Panc1 (cell line): ENCODE results near the gene UBE2J1.

Experiments used
- POLR2AphosphoS5 ChIP-seq: IDR thresholded peaks from 2 replicates; pipeline ENCODE4 v1.6.1; 2012; ENCODE audit warnings: mild to moderate bottlenecking, low read depth, low read length, moderate library complexity
- SIN3A ChIP-seq: IDR thresholded peaks from 2 replicates; pipeline ENCODE4 v1.6.1; 2012; ENCODE audit warnings: low read depth, mild to moderate bottlenecking, low read length, moderate library complexity, borderline replicate concordance; ENCODE audit not compliant: insufficient read depth
- TCF7L2 ChIP-seq: IDR thresholded peaks from 2 replicates; pipeline ENCODE4 v1.6.1; 2011; ENCODE audit warnings: mild to moderate bottlenecking, low read depth, low read length, inconsistent platforms
- TF ChIP-seq, protein P1 (sequence below): fragments of 450-650 bp; IDR thresholded peaks from 2 replicates; pipeline ENCODE4 v1.5.1; 2017; ENCODE audit warnings: mild to moderate bottlenecking
- TF ChIP-seq, protein P2 (sequence below), 2 experiments: IDR thresholded peaks; 2 replicates each; pipeline ENCODE4 v1.6.1; 2011 to 2012; ENCODE audit warnings: low read depth in 2 of 2, control low read depth in 1 of 2, low read length in 1 of 2, mild to moderate bottlenecking in 1 of 2, moderate library complexity in 1 of 2; ENCODE audit not compliant: insufficient read depth in 1 of 2

DNA sequence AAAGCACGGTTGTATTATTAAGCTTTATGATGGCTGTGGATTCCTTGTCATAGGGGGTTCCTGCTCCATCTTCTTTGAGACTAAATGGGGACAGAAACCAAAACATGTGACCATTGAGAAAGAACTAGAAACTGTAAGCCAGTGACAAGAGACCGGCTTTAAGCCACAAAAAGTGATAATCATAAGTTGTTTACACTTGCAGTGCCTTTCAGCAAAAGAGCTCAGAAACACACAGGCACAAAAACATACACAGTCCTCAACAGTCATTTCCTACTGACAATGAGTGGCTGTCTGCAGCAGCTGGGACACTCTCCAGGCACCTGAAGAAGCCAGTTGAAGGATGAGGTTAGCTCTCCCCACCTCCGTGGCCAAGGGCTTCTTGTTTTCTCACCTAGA lies 20.0 kb upstream of the UBE2J1 start:
- TF ChIP-seq, protein P1, sequence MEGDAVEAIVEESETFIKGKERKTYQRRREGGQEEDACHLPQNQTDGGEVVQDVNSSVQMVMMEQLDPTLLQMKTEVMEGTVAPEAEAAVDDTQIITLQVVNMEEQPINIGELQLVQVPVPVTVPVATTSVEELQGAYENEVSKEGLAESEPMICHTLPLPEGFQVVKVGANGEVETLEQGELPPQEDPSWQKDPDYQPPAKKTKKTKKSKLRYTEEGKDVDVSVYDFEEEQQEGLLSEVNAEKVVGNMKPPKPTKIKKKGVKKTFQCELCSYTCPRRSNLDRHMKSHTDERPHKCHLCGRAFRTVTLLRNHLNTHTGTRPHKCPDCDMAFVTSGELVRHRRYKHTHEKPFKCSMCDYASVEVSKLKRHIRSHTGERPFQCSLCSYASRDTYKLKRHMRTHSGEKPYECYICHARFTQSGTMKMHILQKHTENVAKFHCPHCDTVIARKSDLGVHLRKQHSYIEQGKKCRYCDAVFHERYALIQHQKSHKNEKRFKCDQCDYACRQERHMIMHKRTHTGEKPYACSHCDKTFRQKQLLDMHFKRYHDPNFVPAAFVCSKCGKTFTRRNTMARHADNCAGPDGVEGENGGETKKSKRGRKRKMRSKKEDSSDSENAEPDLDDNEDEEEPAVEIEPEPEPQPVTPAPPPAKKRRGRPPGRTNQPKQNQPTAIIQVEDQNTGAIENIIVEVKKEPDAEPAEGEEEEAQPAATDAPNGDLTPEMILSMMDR = no peak
- TF ChIP-seq POLR2AphosphoS5 (no peak), TCF7L2 (no peak), SIN3A (no peak)
- TF ChIP-seq, protein P2, sequence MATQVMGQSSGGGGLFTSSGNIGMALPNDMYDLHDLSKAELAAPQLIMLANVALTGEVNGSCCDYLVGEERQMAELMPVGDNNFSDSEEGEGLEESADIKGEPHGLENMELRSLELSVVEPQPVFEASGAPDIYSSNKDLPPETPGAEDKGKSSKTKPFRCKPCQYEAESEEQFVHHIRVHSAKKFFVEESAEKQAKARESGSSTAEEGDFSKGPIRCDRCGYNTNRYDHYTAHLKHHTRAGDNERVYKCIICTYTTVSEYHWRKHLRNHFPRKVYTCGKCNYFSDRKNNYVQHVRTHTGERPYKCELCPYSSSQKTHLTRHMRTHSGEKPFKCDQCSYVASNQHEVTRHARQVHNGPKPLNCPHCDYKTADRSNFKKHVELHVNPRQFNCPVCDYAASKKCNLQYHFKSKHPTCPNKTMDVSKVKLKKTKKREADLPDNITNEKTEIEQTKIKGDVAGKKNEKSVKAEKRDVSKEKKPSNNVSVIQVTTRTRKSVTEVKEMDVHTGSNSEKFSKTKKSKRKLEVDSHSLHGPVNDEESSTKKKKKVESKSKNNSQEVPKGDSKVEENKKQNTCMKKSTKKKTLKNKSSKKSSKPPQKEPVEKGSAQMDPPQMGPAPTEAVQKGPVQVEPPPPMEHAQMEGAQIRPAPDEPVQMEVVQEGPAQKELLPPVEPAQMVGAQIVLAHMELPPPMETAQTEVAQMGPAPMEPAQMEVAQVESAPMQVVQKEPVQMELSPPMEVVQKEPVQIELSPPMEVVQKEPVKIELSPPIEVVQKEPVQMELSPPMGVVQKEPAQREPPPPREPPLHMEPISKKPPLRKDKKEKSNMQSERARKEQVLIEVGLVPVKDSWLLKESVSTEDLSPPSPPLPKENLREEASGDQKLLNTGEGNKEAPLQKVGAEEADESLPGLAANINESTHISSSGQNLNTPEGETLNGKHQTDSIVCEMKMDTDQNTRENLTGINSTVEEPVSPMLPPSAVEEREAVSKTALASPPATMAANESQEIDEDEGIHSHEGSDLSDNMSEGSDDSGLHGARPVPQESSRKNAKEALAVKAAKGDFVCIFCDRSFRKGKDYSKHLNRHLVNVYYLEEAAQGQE (IDR thresholded peaks at IDR 0.05; ENCODE audit: insufficient read depth in 1 of 2, low read depth in 2 of 2, low read length in 1 of 2) = no peak
